ENCODE results near the gene BCAS3. TPM values are rescaled to one million over a fixed set of nuclear protein-coding genes. Genes with fewer than 3 reads are reported as not detected.

BCAS3 gene
- total RNA-seq, 1 experiment from 2014 or later, result 26.3 TPM

DNA sequence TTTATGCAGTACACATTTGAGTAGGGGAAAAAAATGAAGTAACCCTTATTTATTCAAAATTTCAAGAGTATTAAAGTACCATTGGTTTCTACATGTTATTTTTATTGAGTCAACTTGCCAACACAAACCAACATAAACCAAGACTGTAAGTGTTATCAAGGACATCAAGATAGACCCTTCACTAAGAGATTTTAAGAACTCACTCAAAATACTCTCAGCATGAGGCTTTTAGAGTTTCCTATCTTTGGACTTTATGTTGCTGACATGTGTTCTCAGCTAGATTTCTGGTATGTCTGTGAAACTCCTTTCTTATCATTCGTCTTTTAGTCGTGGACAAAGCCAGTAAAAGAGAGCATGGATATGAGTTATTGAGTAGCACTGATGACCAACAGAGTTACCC, 509.4 kb downstream of the BCAS3 start:
- POLR2A ChIA-PET, result no interaction called here
- Histone ChIP-seq H2AFZ (ENCODE audit: low read depth, low read length, poor library complexity, severe bottlenecking) (no peak overlapping the region), H3K36me3 (ENCODE audit: control insufficient read depth in 1 of 2, insufficient read depth in 2 of 2, low read length in 2 of 2) (no peaks in the 10 kb centered on the region), H3K79me2 (ENCODE audit: insufficient read depth, low read length) (no peaks in the 10 kb centered on the region), H3K4me1 (ENCODE audit: control insufficient read depth in 1 of 2, insufficient read depth in 2 of 2, low read length in 2 of 2) (no peaks in the 10 kb centered on the region), H3K9me3 (ENCODE audit: control insufficient read depth in 1 of 2, insufficient read depth in 1 of 2, low read depth in 1 of 2, low read length in 2 of 2) (no peaks in the 10 kb centered on the region), H3K4me2 (ENCODE audit: low read length) (no peak overlapping the region), H3K27me3 (ENCODE audit: insufficient read depth, low read length) (no peaks in the 10 kb centered on the region), H3K9ac (ENCODE audit: low read length) (no peak overlapping the region), H4K20me1 (ENCODE audit: insufficient read depth) (no peaks in the 10 kb centered on the region), H3K9me2 (ENCODE audit: insufficient read depth) (no peaks in the 10 kb centered on the region), H3K4me3 (replicated peaks in 1 of 2; ENCODE audit: low read depth in 1 of 2, low read length in 2 of 2) (no peak overlapping the region), H3K27ac (ENCODE audit: low read depth, low read length) (no peak overlapping the region)
- CTCF ChIA-PET, result no interaction called here
- ATAC-seq (no peak), DNase-seq (ENCODE audit: low read depth, low spot score) (no peak)
- RAD21 ChIA-PET (ENCODE audit: low non-redundant PET in 1 of 2, low total read pairs in 2 of 2, uncharacterized antibody in 2 of 2, unreplicated experiment in 2 of 2), result no interaction called here
- BruUV-seq (replicated peaks), result no TSS peak
- no peak for TF ChIP-seq POLR2A (IDR thresholded peaks at IDR 0.05; ENCODE audit: borderline replicate concordance, extremely low read depth, insufficient read depth, insufficient read length)
- intact Hi-C loops (cut with micrococcal nuclease), result no loop called here

DNA sequence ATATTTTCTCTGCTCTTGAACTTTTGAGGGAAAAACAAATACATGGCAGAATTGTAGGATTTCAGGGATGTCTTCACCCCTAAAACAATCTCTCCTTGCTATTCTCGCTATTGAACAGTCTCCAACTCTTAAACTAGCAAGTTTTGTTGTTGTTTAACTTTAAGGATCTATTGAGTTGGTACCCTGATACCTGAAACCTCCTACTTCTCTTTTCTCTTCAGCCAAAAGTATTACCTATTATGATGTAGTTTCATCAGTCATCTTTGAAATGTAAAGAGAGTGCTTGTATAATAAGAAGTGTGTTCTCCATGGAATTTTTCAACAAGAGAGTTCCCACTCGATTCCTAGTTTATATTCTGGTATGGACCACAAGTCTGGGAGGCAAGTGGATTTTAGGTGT, 510.4 kb downstream of the BCAS3 start:
- ChIA-PET CTCF (no interaction called here), RAD21 (ENCODE audit: low non-redundant PET in 1 of 2, low total read pairs in 2 of 2, uncharacterized antibody in 2 of 2, unreplicated experiment in 2 of 2) (no interaction called here)
- no peak for TF ChIP-seq RAD21 (IDR thresholded peaks at IDR 0.05; ENCODE audit: low read depth)
- no peak for TF ChIP-seq EZH2phosphoT487 (IDR thresholded peaks at IDR 0.05; ENCODE audit: borderline replicate concordance)
- TF ChIP-seq, protein P1, sequence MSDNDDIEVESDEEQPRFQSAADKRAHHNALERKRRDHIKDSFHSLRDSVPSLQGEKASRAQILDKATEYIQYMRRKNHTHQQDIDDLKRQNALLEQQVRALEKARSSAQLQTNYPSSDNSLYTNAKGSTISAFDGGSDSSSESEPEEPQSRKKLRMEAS (IDR thresholded peaks at IDR 0.05), result no peak
- TF ChIP-seq, protein P2, sequence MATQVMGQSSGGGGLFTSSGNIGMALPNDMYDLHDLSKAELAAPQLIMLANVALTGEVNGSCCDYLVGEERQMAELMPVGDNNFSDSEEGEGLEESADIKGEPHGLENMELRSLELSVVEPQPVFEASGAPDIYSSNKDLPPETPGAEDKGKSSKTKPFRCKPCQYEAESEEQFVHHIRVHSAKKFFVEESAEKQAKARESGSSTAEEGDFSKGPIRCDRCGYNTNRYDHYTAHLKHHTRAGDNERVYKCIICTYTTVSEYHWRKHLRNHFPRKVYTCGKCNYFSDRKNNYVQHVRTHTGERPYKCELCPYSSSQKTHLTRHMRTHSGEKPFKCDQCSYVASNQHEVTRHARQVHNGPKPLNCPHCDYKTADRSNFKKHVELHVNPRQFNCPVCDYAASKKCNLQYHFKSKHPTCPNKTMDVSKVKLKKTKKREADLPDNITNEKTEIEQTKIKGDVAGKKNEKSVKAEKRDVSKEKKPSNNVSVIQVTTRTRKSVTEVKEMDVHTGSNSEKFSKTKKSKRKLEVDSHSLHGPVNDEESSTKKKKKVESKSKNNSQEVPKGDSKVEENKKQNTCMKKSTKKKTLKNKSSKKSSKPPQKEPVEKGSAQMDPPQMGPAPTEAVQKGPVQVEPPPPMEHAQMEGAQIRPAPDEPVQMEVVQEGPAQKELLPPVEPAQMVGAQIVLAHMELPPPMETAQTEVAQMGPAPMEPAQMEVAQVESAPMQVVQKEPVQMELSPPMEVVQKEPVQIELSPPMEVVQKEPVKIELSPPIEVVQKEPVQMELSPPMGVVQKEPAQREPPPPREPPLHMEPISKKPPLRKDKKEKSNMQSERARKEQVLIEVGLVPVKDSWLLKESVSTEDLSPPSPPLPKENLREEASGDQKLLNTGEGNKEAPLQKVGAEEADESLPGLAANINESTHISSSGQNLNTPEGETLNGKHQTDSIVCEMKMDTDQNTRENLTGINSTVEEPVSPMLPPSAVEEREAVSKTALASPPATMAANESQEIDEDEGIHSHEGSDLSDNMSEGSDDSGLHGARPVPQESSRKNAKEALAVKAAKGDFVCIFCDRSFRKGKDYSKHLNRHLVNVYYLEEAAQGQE (IDR thresholded peaks at IDR 0.05; ENCODE audit: low read depth), result no peak
- no peak for TF ChIP-seq SIN3A (IDR thresholded peaks at IDR 0.05; ENCODE audit: low read depth)
- TF ChIP-seq ELF1 (IDR thresholded peaks at IDR 0.05; ENCODE audit: borderline replicate concordance, low read depth), result no peak
- no peak for TF ChIP-seq SRF (IDR thresholded peaks at IDR 0.05; ENCODE audit: low read depth)
- TF ChIP-seq ZNF274 (IDR thresholded peaks at IDR 0.05; ENCODE audit: low read depth, low read length), result no peak
- no peak for TF ChIP-seq CBX3 (IDR thresholded peaks at IDR 0.05; ENCODE audit: low read depth)
- no peak for TF ChIP-seq SP1 (IDR thresholded peaks at IDR 0.05; ENCODE audit: low read depth)
- TF ChIP-seq CEBPB (IDR thresholded peaks at IDR 0.05; ENCODE audit: low read depth), result no peak
- no peak for TF ChIP-seq POLR2A (IDR thresholded peaks at IDR 0.05; ENCODE audit: borderline replicate concordance, extremely low read depth, insufficient read depth, insufficient read length)
- TF ChIP-seq EZH2 (IDR thresholded peaks at IDR 0.05), result no peak
- TF ChIP-seq TCF7L2 (IDR thresholded peaks at IDR 0.05; ENCODE audit: borderline replicate concordance, extremely low read depth, insufficient read depth, insufficient read length), result no peak
- TF ChIP-seq EGR1 (IDR thresholded peaks at IDR 0.05; ENCODE audit: low read depth), result no peak
- TF ChIP-seq POLR2AphosphoS5 (IDR thresholded peaks at IDR 0.05; ENCODE audit: low read depth, low read length), result no peak
- TF ChIP-seq, protein P3, sequence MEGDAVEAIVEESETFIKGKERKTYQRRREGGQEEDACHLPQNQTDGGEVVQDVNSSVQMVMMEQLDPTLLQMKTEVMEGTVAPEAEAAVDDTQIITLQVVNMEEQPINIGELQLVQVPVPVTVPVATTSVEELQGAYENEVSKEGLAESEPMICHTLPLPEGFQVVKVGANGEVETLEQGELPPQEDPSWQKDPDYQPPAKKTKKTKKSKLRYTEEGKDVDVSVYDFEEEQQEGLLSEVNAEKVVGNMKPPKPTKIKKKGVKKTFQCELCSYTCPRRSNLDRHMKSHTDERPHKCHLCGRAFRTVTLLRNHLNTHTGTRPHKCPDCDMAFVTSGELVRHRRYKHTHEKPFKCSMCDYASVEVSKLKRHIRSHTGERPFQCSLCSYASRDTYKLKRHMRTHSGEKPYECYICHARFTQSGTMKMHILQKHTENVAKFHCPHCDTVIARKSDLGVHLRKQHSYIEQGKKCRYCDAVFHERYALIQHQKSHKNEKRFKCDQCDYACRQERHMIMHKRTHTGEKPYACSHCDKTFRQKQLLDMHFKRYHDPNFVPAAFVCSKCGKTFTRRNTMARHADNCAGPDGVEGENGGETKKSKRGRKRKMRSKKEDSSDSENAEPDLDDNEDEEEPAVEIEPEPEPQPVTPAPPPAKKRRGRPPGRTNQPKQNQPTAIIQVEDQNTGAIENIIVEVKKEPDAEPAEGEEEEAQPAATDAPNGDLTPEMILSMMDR (IDR thresholded peaks at IDR 0.05 in 2 of 3, conservative IDR thresholded peaks at IDR 0.05 in 1 of 3; ENCODE audit: borderline replicate concordance in 1 of 3, insufficient read depth in 1 of 3, low read depth in 2 of 3, low read length in 2 of 3), result no peak

More for the DNA sequence above, 510.4 kb downstream of the BCAS3 start:
- no peak for ATAC-seq
- Histone ChIP-seq H2AFZ (ENCODE audit: low read depth, low read length, poor library complexity, severe bottlenecking) (no peak overlapping the region), H3K9me3 (ENCODE audit: control insufficient read depth in 1 of 2, insufficient read depth in 1 of 2, low read depth in 1 of 2, low read length in 2 of 2) (0 out of 4 replicates have a peak, but pooled peaks cover 0 to 6% of the 10 kb centered on the region in 2 experiments), H4K20me1 (ENCODE audit: insufficient read depth) (no peaks in the 10 kb centered on the region), H3K4me2 (ENCODE audit: low read length) (no peak overlapping the region), H3K27me3 (ENCODE audit: insufficient read depth, low read length) (no peaks in the 10 kb centered on the region), H3K9ac (ENCODE audit: low read length) (no peak overlapping the region), H3K27ac (ENCODE audit: low read depth, low read length) (no peak overlapping the region), H3K36me3 (ENCODE audit: control insufficient read depth in 1 of 2, insufficient read depth in 2 of 2, low read length in 2 of 2) (no peaks in the 10 kb centered on the region), H3K4me1 (ENCODE audit: control insufficient read depth in 1 of 2, insufficient read depth in 2 of 2, low read length in 2 of 2) (no peaks in the 10 kb centered on the region), H3K79me2 (ENCODE audit: insufficient read depth, low read length) (no peaks in the 10 kb centered on the region), H3K9me2 (ENCODE audit: insufficient read depth) (no peaks in the 10 kb centered on the region), H3K4me3 (replicated peaks in 1 of 2; ENCODE audit: low read depth in 1 of 2, low read length in 2 of 2) (no peak overlapping the region)
- no peak for DNase-seq (ENCODE audit: low read depth, low spot score)
- POLR2A ChIA-PET, result no interaction called here
- intact Hi-C loops (cut with micrococcal nuclease), result no loop called here
- no TSS peak for BruUV-seq (replicated peaks)

All from HCT116 (cell line).